Measurements from ENCODE around the gene SETDB2. TPM values are rescaled to one million over a fixed set of nuclear protein-coding genes. Genes with fewer than 3 reads are reported as not detected.

Gene SETDB2
- total RNA-seq, 1 experiment from 2014 or later, result 7.3 TPM

DNA sequence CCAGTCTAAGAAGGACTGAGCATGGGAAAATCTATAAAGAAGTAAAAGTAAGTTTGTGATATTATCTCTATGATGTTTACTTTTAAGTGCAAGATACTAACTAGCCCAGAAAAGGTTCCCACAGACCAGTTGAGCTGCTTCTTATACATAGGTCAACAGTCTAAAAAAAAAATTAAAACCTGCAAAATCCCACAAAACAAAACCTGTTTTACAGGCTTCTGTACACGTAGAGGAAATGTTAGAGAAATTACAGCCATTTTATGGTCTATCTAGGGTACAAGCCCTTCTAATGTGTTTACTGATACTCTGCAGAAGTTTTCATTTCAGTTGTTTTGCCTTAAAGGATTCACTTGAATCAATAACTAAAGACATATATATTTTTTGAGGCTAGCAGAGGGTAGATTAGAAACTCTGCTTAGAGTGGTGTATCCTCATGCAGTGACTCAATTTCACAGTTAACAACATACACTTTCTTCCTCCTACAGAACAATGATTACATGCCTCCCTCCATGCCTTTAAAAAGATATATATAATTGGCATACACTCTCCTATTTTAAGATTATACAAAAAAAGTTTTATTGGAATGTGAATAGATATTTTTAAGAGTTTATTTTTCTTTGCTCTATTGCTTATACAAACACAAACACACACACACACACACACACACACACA is 44.1 kb upstream of the SETDB2 start:
- Mint-ChIP-seq H3K36me3 (ENCODE audit: insufficient read depth, unreplicated experiment) (peaks cover 6% of the 10 kb centered on the region), H3K27ac (ENCODE audit: low read depth, unreplicated experiment) (no peak overlapping the region), H3K27me3 (ENCODE audit: insufficient read depth, unreplicated experiment) (no peaks in the 10 kb centered on the region), H3K4me3 (ENCODE audit: unreplicated experiment) (no peak overlapping the region), H3K4me1 (ENCODE audit: insufficient read depth, unreplicated experiment) (no peaks in the 10 kb centered on the region), H3K9me3 (ENCODE audit: unreplicated experiment) (peaks cover 5% of the 10 kb centered on the region)
- BruUV-seq (replicated peaks), result no TSS peak
- TF ChIP-seq, protein P1, sequence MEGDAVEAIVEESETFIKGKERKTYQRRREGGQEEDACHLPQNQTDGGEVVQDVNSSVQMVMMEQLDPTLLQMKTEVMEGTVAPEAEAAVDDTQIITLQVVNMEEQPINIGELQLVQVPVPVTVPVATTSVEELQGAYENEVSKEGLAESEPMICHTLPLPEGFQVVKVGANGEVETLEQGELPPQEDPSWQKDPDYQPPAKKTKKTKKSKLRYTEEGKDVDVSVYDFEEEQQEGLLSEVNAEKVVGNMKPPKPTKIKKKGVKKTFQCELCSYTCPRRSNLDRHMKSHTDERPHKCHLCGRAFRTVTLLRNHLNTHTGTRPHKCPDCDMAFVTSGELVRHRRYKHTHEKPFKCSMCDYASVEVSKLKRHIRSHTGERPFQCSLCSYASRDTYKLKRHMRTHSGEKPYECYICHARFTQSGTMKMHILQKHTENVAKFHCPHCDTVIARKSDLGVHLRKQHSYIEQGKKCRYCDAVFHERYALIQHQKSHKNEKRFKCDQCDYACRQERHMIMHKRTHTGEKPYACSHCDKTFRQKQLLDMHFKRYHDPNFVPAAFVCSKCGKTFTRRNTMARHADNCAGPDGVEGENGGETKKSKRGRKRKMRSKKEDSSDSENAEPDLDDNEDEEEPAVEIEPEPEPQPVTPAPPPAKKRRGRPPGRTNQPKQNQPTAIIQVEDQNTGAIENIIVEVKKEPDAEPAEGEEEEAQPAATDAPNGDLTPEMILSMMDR (IDR thresholded peaks at IDR 0.05; ENCODE audit: unreplicated experiment), result no peak
- DNase-seq (ENCODE audit: unreplicated experiment), result no peak
- CTCF ChIA-PET, result interaction anchor here (1.2 kb wide), 1 partner anchor 15 kb away, joined by 3 read pairs; no protein-coding TSS in a partner anchor
- intact Hi-C loops (cut with micrococcal nuclease), result no loop called here
- POLR2A ChIA-PET, result no interaction called here

DNA sequence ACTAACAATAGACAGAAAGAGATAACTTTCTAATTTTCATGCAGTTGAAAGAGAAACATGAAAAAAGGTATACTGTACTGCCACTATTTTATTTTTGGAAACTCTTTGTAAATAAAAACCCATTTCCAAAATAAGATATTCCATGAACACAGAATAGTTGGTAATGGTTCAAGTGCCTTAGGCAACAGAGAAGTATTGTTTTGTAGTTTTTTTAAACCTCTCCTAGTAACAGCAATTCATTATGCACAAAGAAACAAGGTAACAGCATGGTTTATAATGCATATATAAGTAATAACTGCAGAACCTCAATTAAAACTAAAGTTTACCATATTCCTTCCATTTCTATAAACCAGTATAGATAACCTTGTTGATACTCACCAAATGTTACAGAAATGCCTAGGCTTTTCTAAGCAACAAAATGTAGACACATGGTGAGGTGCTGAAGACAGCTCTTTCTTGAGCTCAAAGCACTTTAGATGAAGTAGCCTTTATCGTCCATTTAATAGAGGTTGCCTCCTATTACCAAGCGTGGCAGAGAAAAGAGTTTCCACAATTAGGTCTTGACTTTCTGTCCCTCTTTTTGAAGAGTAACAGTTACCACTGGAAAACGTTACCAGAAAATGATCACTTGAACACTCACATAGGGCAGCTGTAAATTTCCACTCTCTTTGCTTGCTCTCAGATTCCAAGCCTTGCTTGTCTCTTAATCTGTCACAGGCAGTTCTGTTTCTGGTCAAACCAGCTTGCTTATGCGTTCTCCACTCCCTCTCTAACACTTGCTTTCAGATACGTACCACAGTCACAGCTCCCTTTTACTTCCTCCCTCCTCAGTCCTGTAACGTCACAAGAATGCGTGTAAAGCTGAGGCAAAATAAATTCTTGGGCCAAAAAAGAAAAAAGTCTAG is 43.1 kb upstream of the SETDB2 start:
- Mint-ChIP-seq H3K9me3 (ENCODE audit: unreplicated experiment) (peaks cover 14% of the 10 kb centered on the region), H3K4me3 (ENCODE audit: unreplicated experiment) (no peak overlapping the region), H3K36me3 (ENCODE audit: insufficient read depth, unreplicated experiment) (peaks cover 6% of the 10 kb centered on the region), H3K4me1 (ENCODE audit: insufficient read depth, unreplicated experiment) (no peaks in the 10 kb centered on the region), H3K27ac (ENCODE audit: low read depth, unreplicated experiment) (no peak overlapping the region), H3K27me3 (ENCODE audit: insufficient read depth, unreplicated experiment) (no peaks in the 10 kb centered on the region)
- TF ChIP-seq, protein P1 (IDR thresholded peaks at IDR 0.05; ENCODE audit: unreplicated experiment), result no peak
- POLR2A ChIA-PET, result no interaction called here
- CTCF ChIA-PET, result interaction anchor here (1.2 kb wide), 1 partner anchor 16 kb away, joined by 3 read pairs; no protein-coding TSS in a partner anchor
- intact Hi-C loops (cut with micrococcal nuclease), result no loop called here
- DNase-seq (ENCODE audit: unreplicated experiment), result no peak
- no TSS peak for BruUV-seq (replicated peaks)

DNA sequence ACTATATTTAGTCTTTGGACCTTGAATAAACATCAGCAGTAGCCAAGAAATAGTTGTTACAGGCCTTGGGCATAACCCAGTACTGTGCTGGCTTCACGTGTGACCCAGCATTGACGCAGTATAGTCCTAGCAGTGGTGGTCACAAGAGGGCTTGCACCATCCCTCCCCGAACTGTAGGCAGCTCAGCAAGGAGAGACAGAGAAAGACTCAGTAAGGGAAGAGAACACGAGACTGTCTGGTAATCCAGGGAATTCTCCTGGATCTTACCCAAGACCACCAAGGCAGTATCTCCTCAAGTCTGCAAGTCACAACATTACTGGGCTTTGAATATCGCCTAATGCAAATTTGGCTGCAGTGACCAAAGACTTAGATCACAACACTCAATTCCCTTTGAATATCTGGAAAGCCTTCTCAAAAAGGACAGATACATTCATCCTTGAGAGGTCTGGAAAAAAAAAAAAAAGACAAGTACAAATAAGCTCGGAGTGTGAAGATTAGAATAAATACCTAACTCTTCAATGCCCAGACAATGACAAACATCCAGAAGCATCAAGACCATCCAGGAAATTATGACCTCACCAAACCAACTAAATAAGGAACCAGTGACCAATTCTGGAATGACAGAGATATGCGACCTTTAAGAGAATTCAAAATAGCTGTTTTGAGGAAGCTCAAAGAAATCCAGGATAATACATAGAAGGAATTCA is 39.9 kb upstream of the SETDB2 start:
- no peak overlapping the region for H3K27ac Mint-ChIP-seq (ENCODE audit: low read depth, unreplicated experiment)
- TF ChIP-seq, protein P1 (IDR thresholded peaks at IDR 0.05; ENCODE audit: unreplicated experiment), result no peak
- peaks cover 14% of the 10 kb centered on the region for H3K9me3 Mint-ChIP-seq (ENCODE audit: unreplicated experiment)
- H3K36me3 Mint-ChIP-seq (ENCODE audit: insufficient read depth, unreplicated experiment), result peaks cover 6% of the 10 kb centered on the region
- intact Hi-C loops (cut with micrococcal nuclease), result no loop called here
- no peaks in the 10 kb centered on the region for H3K4me1 Mint-ChIP-seq (ENCODE audit: insufficient read depth, unreplicated experiment)
- H3K27me3 Mint-ChIP-seq (ENCODE audit: insufficient read depth, unreplicated experiment), result no peaks in the 10 kb centered on the region
- ChIA-PET CTCF (no interaction called here), POLR2A (interaction anchor here (0.9 kb wide), 1 partner anchor 18 kb away, joined by 3 read pairs; no protein-coding TSS in a partner anchor)
- no TSS peak for BruUV-seq (replicated peaks)
- H3K4me3 Mint-ChIP-seq (ENCODE audit: unreplicated experiment), result no peak overlapping the region
- no peak for DNase-seq (ENCODE audit: unreplicated experiment)

DNA sequence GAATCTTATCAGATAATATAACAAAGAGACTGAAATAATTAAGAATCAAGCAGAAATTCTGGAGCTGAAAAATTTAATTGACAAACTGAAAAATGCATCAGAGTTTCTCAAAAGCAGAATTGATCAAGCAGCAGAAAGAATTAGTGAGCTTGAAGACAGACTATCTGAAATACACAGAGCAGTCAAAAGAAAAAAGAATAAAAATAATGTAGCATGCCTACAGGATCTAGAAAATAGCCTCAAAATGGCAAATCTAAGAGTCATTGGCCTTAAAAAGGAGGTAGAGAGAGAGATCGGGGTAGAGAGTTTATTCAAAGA is 39.4 kb upstream of the SETDB2 start:
- ChIA-PET CTCF (no interaction called here), POLR2A (interaction anchor here (0.9 kb wide), 1 partner anchor 17 kb away, joined by 3 read pairs; no protein-coding TSS in a partner anchor)
- Mint-ChIP-seq H3K27ac (ENCODE audit: low read depth, unreplicated experiment) (no peak overlapping the region), H3K9me3 (ENCODE audit: unreplicated experiment) (peaks cover 14% of the 10 kb centered on the region), H3K4me1 (ENCODE audit: insufficient read depth, unreplicated experiment) (no peaks in the 10 kb centered on the region), H3K4me3 (ENCODE audit: unreplicated experiment) (no peak overlapping the region), H3K36me3 (ENCODE audit: insufficient read depth, unreplicated experiment) (peaks cover 6% of the 10 kb centered on the region), H3K27me3 (ENCODE audit: insufficient read depth, unreplicated experiment) (no peaks in the 10 kb centered on the region)
- BruUV-seq (replicated peaks), result no TSS peak
- DNase-seq (ENCODE audit: unreplicated experiment), result no peak
- TF ChIP-seq, protein P1 (IDR thresholded peaks at IDR 0.05; ENCODE audit: unreplicated experiment), result no peak
- intact Hi-C loops (cut with micrococcal nuclease), result no loop called here
